Calu3 (cell line): ENCODE results near the gene HSPA12B. TPM values are rescaled to one million over a fixed set of nuclear protein-coding genes. Genes with fewer than 3 reads are reported as not detected.
A peak's percentile ranks its signal among the peaks of the same experiment; 100 is the strongest.

ENCODE experiments used
- BruUV-seq: library from RNA; stranded (reverse); fragments of 400-500 nt; replicated peaks from 2 replicates; lab custom pipeline; 2021; lab: Mats Ljungman, UMichigan
- CTCF ChIA-PET: fragments of 300-600 bp; sonication (Branson Sonifier 250); formaldehyde crosslinking; loops from one replicate; lab custom pipeline; 2022; ENCODE audit warnings: antibody characterized with exemption; lab: Charles Lee
- DNase-seq: peaks from one replicate; pipeline ENCODE4 v3.0.0; 2022
- H3K27ac Mint-ChIP-seq: one replicate; pipeline ENCODE4 v1.8.0; 2022; ENCODE audit warnings: mixed read lengths; ENCODE audit not compliant: unreplicated experiment
- H3K27me3 Mint-ChIP-seq: one replicate; pipeline ENCODE4 v1.8.0; 2022; ENCODE audit warnings: mixed read lengths; ENCODE audit not compliant: unreplicated experiment
- H3K36me3 Mint-ChIP-seq: one replicate; pipeline ENCODE4 v1.8.0; 2022; ENCODE audit warnings: mild to moderate bottlenecking, moderate library complexity, mixed read lengths; ENCODE audit not compliant: insufficient read depth, unreplicated experiment
- H3K4me1 Mint-ChIP-seq: one replicate; pipeline ENCODE4 v1.8.0; 2022; ENCODE audit warnings: mild to moderate bottlenecking, low read depth, mixed read lengths; ENCODE audit not compliant: unreplicated experiment
- H3K4me3 Mint-ChIP-seq: one replicate; pipeline ENCODE4 v1.8.0; 2022; ENCODE audit warnings: mild to moderate bottlenecking, low read depth, moderate library complexity, mixed read lengths; ENCODE audit not compliant: unreplicated experiment
- H3K9me3 Mint-ChIP-seq: one replicate; pipeline ENCODE4 v1.8.0; 2022; ENCODE audit warnings: low read depth, mixed read lengths; ENCODE audit not compliant: unreplicated experiment
- intact Hi-C: fragments of 100-400 bp; cut with micrococcal nuclease; formaldehyde crosslinking; loops from one replicate; pipeline ENCODE4 v1.10.0; 2022; ENCODE audit not compliant: unreplicated experiment
- total RNA-seq: library from RNA; stranded (reverse); gene quantifications from 2 replicates; pipeline ENCODE4 v1.2.3, GENCODE V29; 2022
- TF ChIP-seq, protein P1 (sequence below): fragments of 200-600 bp; IDR thresholded peaks from one replicate; pipeline ENCODE4 v1.8.0; 2022; ENCODE audit warnings: antibody characterized with exemption; ENCODE audit not compliant: unreplicated experiment

The HSPA12B gene
- total RNA-seq, 1 experiment from 2014 or later, result not detected

DNA sequence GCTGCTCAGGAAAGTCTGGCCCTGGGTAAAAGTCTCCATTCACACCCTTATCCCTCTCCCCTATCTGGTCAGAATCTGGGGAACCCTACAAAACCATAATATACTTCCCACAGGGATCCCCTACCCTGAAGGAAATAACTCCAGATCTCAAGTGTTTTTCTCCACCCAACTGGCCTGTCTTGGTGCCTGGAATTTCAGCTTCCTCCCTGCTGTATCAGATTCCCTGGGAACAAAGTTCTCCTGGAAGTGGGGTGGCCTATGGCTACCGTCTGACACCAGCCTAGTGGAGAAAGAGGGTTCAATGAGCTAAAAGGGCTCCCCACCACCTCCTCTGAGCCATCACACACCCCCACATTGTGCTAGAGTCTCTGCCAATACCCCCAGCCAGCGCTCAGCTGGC, 15.0 kb downstream of the HSPA12B start:
- H3K4me3 Mint-ChIP-seq, result no peak overlapping the region
- no peak for DNase-seq
- peaks cover 17% of the 10 kb centered on the region for H3K4me1 Mint-ChIP-seq
- H3K27ac Mint-ChIP-seq, result no peak overlapping the region
- CTCF ChIA-PET, result interaction anchor here (1.0 kb wide), 1 partner anchor 12 kb away, joined by 3 read pairs; no protein-coding TSS in a partner anchor
- H3K27me3 Mint-ChIP-seq, result peaks cover 42% of the 10 kb centered on the region
- peaks cover 8% of the 10 kb centered on the region for H3K36me3 Mint-ChIP-seq
- BruUV-seq, result no TSS peak
- peaks cover 3% of the 10 kb centered on the region for H3K9me3 Mint-ChIP-seq
- TF ChIP-seq, protein P1, sequence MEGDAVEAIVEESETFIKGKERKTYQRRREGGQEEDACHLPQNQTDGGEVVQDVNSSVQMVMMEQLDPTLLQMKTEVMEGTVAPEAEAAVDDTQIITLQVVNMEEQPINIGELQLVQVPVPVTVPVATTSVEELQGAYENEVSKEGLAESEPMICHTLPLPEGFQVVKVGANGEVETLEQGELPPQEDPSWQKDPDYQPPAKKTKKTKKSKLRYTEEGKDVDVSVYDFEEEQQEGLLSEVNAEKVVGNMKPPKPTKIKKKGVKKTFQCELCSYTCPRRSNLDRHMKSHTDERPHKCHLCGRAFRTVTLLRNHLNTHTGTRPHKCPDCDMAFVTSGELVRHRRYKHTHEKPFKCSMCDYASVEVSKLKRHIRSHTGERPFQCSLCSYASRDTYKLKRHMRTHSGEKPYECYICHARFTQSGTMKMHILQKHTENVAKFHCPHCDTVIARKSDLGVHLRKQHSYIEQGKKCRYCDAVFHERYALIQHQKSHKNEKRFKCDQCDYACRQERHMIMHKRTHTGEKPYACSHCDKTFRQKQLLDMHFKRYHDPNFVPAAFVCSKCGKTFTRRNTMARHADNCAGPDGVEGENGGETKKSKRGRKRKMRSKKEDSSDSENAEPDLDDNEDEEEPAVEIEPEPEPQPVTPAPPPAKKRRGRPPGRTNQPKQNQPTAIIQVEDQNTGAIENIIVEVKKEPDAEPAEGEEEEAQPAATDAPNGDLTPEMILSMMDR, result no peak
- intact Hi-C loops, result no loop called here

DNA sequence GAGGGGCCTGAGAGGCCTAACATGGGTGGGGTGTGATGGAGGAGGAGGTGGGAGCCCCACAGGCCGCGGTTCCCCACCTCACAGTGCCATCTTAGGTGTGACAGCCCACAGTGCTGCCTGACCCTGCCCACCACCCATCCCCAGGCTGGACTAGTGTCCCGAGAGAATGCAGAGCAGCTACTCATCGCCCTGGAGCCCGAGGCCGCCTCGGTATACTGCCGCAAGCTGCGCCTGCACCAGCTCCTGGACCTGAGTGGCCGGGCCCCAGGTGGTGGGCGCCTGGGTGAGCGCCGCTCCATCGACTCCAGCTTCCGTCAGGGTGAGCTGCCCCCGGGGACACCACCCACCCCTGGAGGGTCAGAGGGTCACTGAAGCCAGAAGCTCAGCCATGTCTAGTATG, 15.6 kb downstream of the HSPA12B start:
- intact Hi-C loops, result no loop called here
- H3K36me3 Mint-ChIP-seq, result peaks cover 9% of the 10 kb centered on the region
- peaks cover 20% of the 10 kb centered on the region for H3K4me1 Mint-ChIP-seq

DNA sequence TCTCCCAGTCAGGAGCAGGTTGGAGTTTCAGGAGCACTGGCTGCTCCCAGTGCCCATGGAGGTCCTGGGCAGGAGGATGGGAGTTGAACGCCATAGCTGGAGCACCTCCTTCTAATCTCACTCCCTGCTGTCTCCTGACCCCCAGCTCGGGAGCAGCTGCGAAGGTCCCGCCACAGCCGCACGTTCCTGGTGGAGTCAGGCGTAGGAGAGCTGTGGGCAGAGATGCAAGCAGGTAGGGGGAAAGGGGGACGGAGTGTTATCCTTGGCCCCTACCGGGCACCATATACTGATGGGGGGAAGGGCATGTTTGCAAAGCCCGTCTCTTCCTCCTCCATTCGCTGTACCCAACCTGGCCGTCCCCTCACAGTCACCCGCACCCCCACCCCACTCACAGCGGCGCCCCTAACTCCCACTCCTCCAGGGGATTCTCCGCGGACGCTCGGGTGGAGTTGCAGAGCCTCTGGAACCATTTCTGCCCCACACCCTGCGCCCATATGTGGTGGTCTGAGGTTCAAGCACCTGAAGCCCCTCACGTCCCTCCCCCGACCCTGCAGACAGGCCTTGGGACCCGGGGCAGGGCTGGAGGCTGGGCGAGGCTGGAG, 16.7 kb downstream of the HSPA12B start:
- peaks cover 19% of the 10 kb centered on the region for H3K4me1 Mint-ChIP-seq
- BruUV-seq, result no TSS peak
- H3K36me3 Mint-ChIP-seq, result peaks cover 14% of the 10 kb centered on the region
- H3K27me3 Mint-ChIP-seq, result peaks cover 37% of the 10 kb centered on the region
- H3K27ac Mint-ChIP-seq, result no peak overlapping the region
- intact Hi-C loops, result no loop called here
- CTCF ChIA-PET, result no interaction called here
- H3K4me3 Mint-ChIP-seq, result no peak overlapping the region
- TF ChIP-seq, protein P1, result no peak
- peaks cover 3% of the 10 kb centered on the region for H3K9me3 Mint-ChIP-seq
- no peak for DNase-seq

More for the DNA sequence above, 15.6 kb downstream of the HSPA12B start:
- no peak for DNase-seq
- TF ChIP-seq, protein P1, result no peak
- CTCF ChIA-PET, result interaction anchor here (0.6 to 1.0 kb wide), 2 partner anchors 12 to 338 kb away, joined by 3 read pairs; no protein-coding TSS in a partner anchor
- Mint-ChIP-seq H3K27me3 (peaks cover 42% of the 10 kb centered on the region), H3K4me3 (no peak overlapping the region), H3K9me3 (peaks cover 3% of the 10 kb centered on the region), H3K27ac (no peak overlapping the region)
- no TSS peak for BruUV-seq

DNA sequence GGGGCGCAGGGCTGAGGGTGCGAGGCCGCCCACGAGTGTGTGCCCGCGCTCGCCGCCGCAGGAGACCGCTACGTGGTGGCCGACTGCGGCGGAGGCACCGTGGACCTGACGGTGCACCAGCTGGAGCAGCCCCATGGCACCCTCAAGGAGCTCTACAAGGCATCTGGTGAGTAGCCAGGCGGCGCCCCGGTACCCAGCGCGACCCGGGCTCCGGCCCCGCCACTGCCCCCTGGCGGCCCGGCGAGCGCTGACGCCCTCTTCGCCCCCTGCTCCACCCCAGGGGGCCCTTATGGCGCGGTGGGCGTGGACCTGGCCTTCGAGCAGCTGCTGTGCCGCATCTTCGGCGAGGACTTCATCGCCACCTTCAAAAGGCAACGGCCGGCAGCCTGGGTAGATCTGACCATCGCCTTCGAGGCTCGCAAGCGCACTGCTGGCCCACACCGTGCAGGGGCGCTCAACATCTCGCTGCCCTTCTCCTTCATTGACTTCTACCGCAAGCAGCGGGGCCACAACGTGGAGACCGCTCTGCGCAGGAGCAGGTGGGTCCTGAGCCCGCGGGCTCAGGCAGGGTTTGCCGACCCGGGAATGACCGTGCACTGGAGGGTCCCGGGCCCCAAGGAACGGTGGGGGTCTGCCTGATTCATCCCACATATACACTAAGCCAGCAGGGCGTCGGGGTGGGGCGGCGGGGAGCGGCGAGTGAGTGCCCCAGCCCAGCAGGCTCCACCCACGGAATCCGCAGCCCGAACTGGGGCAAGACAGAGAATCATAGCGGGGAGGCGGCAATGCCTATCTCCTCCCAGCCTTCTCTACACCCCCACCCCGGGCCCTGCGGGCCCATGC, 17.4 kb downstream of the HSPA12B start:
- H3K27ac Mint-ChIP-seq, result no peak overlapping the region
- TF ChIP-seq, protein P1, result peak; percentile 67
- peaks cover 14% of the 10 kb centered on the region for H3K36me3 Mint-ChIP-seq
- peaks cover 30% of the 10 kb centered on the region for H3K27me3 Mint-ChIP-seq
- intact Hi-C loops, result no loop called here
- H3K4me3 Mint-ChIP-seq, result no peak overlapping the region
- H3K9me3 Mint-ChIP-seq, result no peaks in the 10 kb centered on the region
- no TSS peak for BruUV-seq
- peaks cover 12% of the 10 kb centered on the region for H3K4me1 Mint-ChIP-seq
- CTCF ChIA-PET, result no interaction called here
- DNase-seq, result peak; percentile 29
